Activated CD8-positive, alpha-beta T cell treated with anti-CD3 and anti-CD28 coated beads for 36 hours (primary cell): ENCODE results near the gene RAD51B. TPM values are rescaled to one million over a fixed set of nuclear protein-coding genes. Genes with fewer than 3 reads are reported as not detected.

ENCODE experiments used
- ATAC-seq: fragments of 200-7000 bp; cut with Tn5 transposase; one replicate; pipeline ENCODE4 v1.10.0; 2021; ENCODE audit warnings: mild to moderate bottlenecking, moderate library complexity
- CTCF ChIA-PET: fragments of 350-600 bp; sonication (Branson Sonifier 250); formaldehyde crosslinking; loops from one replicate; lab custom pipeline; 2021; ENCODE audit warnings: antibody characterized with exemption; lab: Charles Lee
- POLR2A ChIA-PET: fragments of 350-600 bp; sonication (Branson Sonifier 250); formaldehyde crosslinking; loops from one replicate; lab custom pipeline; 2021; ENCODE audit warnings: antibody characterized with exemption; lab: Charles Lee
- DNase-seq: peaks from one replicate; pipeline ENCODE4 v3.0.0-alpha.2; 2020
- H3K27ac Mint-ChIP-seq: one replicate; pipeline ENCODE4 v1.8.0; 2021; ENCODE audit warnings: mild to moderate bottlenecking, mixed read lengths
- H3K27me3 Mint-ChIP-seq: one replicate; pipeline ENCODE4 v1.8.0; 2021; ENCODE audit warnings: mixed read lengths
- H3K36me3 Mint-ChIP-seq: one replicate; pipeline ENCODE4 v1.8.0; 2021; ENCODE audit warnings: low read depth, mixed read lengths
- H3K4me1 Mint-ChIP-seq: one replicate; pipeline ENCODE4 v1.8.0; 2021; ENCODE audit warnings: low read depth, mixed read lengths
- H3K4me3 Mint-ChIP-seq: one replicate; pipeline ENCODE4 v1.8.0; 2021; ENCODE audit warnings: mild to moderate bottlenecking, moderate library complexity, mixed read lengths
- H3K9me3 Mint-ChIP-seq: one replicate; pipeline ENCODE4 v1.8.0; 2021; ENCODE audit warnings: mixed read lengths
- intact Hi-C: fragments of 100-400 bp; cut with micrococcal nuclease; formaldehyde crosslinking; loops from one replicate; pipeline ENCODE4 v1.10.0; 2022
- total RNA-seq, 2 experiments: library from RNA; stranded (reverse); gene quantifications; one replicate each; pipeline ENCODE4 v1.2.3, GENCODE V29; 2021
- TF ChIP-seq, protein P1 (sequence below): fragments of 200-600 bp; IDR thresholded peaks from one replicate; pipeline ENCODE4 v1.8.0; 2022; ENCODE audit warnings: antibody characterized with exemption, mild to moderate bottlenecking

The RAD51B gene
- total RNA-seq, 2 experiments from 2014 or later: 38.2 to 40.6 TPM

DNA sequence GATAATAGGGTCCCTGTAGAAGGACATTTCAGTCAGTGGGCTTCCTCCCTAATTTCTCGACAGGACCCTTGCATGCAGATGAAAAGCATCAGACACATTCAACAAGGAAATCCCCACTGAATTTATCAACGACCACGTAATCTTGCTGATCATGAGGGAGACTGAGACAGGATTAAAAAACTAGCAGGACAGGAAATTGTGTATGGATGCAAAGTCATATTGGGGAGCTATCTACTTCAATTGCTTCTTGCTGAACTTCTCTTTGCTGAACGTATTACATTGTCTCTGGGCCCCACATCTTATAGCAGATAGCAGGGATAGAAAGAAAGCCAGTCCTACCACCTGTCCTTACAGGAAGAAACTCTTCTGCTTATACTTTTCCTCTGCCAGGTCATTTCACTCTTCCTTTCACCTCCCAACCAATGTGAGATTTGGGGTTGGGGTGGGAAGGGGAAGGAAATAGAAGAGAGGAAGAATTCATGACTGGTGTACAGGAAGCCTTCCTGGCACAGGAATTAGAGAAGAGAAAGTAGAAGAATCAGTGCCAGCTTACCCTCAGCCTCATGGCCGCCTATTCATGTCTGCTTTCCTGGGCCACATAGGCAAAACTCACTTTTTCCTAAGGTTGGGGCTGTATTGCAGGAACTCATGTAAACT is 640.0 kb downstream of the RAD51B start:
- POLR2A ChIA-PET: interaction anchor here (0.9 kb wide), 1 partner anchor 357 kb away, joined by 3 read pairs; no protein-coding TSS in a partner anchor
- H3K4me3 Mint-ChIP-seq: no peak overlapping the region
- DNase-seq (no peak), ATAC-seq (no peak)
- H3K36me3 Mint-ChIP-seq: peaks cover 5% of the 10 kb centered on the region
- no peaks in the 10 kb centered on the region for H3K27me3 Mint-ChIP-seq
- H3K9me3 Mint-ChIP-seq: peaks cover 11% of the 10 kb centered on the region
- no peak overlapping the region for H3K27ac Mint-ChIP-seq
- intact Hi-C loops: no loop called here
- CTCF ChIA-PET: interaction anchor here (1.2 to 1.3 kb wide), 2 partner anchors 9 to 14 kb away, joined by 3 to 4 read pairs; no protein-coding TSS in a partner anchor
- TF ChIP-seq, protein P1, sequence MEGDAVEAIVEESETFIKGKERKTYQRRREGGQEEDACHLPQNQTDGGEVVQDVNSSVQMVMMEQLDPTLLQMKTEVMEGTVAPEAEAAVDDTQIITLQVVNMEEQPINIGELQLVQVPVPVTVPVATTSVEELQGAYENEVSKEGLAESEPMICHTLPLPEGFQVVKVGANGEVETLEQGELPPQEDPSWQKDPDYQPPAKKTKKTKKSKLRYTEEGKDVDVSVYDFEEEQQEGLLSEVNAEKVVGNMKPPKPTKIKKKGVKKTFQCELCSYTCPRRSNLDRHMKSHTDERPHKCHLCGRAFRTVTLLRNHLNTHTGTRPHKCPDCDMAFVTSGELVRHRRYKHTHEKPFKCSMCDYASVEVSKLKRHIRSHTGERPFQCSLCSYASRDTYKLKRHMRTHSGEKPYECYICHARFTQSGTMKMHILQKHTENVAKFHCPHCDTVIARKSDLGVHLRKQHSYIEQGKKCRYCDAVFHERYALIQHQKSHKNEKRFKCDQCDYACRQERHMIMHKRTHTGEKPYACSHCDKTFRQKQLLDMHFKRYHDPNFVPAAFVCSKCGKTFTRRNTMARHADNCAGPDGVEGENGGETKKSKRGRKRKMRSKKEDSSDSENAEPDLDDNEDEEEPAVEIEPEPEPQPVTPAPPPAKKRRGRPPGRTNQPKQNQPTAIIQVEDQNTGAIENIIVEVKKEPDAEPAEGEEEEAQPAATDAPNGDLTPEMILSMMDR: no peak
- peaks cover 5% of the 10 kb centered on the region for H3K4me1 Mint-ChIP-seq

DNA sequence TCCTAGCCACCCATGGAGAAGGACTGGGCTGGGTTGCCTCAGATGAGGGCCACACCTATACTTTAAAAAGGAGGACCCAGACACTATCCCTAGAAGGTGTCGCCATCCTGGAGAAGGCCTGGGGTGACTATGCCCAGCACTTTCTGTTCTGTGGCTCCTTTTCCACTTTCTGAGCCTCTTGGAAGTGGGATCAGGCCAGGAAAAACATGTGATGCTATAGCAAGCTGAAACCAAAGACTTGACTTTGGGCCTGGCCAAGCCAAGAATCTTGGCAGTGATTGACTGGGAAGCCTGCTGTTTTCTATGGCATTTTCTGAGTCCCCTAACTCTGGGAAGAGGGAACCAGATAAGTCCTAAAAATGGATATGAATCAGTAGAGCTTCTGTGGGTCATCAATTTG is 641.0 kb downstream of the RAD51B start:
- Mint-ChIP-seq H3K36me3 (no peaks in the 10 kb centered on the region), H3K27me3 (no peaks in the 10 kb centered on the region), H3K4me3 (no peak overlapping the region), H3K27ac (no peak overlapping the region), H3K4me1 (peaks cover 5% of the 10 kb centered on the region), H3K9me3 (peaks cover 4% of the 10 kb centered on the region)
- intact Hi-C loops: no loop called here
- no peak for DNase-seq
- CTCF ChIA-PET: interaction anchor here (1.1 to 2.0 kb wide), 2 partner anchors 11 to 23 kb away, joined by 5 to 6 read pairs; no protein-coding TSS in a partner anchor
- TF ChIP-seq, protein P1: no peak
- ATAC-seq: no peak
- POLR2A ChIA-PET: interaction anchor here (0.6 kb wide), 1 partner anchor 645 kb away, joined by 3 read pairs; no protein-coding TSS in a partner anchor

DNA sequence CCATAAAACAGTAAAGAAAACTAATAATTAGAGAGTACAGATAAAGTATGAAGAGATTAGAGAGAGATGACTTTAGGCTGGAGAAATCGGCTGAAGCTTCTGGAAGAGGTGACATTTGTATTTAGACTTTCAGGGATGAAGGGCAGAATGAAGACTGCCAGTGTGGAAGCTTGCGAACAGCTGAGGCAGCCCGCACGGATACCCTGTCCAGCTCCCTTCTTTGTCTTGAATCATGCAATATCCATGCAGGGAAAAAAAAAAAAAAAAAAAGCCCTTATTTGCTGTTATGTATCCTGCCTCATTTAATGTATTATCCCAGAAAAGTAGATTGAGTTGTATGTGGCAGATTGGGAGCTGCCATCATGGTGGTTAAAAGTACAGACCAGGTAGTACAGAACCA is 641.5 kb downstream of the RAD51B start:
- intact Hi-C loops: no loop called here
- TF ChIP-seq, protein P1: no peak
- H3K36me3 Mint-ChIP-seq: no peaks in the 10 kb centered on the region
- H3K9me3 Mint-ChIP-seq: no peaks in the 10 kb centered on the region
- no peak overlapping the region for H3K4me3 Mint-ChIP-seq
- ATAC-seq (no peak), DNase-seq (no peak)
- no peaks in the 10 kb centered on the region for H3K27me3 Mint-ChIP-seq
- H3K4me1 Mint-ChIP-seq: peaks cover 5% of the 10 kb centered on the region
- H3K27ac Mint-ChIP-seq: no peak overlapping the region
- ChIA-PET POLR2A (interaction anchor here (0.6 kb wide), 1 partner anchor 646 kb away, joined by 3 read pairs; no protein-coding TSS in a partner anchor), CTCF (interaction anchor here (1.1 to 2.0 kb wide), 2 partner anchors 11 to 22 kb away, joined by 5 to 6 read pairs; no protein-coding TSS in a partner anchor)

DNA sequence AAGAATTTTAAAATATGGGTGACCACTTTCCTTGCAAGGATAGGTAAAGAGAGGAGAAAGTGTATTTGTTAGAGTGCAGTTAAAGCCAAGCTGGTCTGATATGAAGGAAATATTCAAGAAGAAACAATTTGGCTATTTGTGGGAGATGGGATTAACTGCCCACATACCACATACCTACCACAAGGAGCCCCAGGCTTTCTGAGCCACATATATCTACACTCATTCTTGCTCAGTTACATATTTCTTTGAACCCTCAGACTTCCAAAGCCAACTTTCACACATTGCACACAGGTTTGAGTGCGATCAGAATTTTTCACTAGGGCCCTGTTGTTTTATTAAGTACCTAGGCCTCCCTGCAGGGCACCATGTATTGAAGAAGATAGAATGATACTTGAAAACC is 643.1 kb downstream of the RAD51B start:
- Mint-ChIP-seq H3K36me3 (no peaks in the 10 kb centered on the region), H3K4me3 (no peak overlapping the region), H3K27ac (no peak overlapping the region), H3K9me3 (no peaks in the 10 kb centered on the region), H3K4me1 (peaks cover 5% of the 10 kb centered on the region), H3K27me3 (no peaks in the 10 kb centered on the region)
- DNase-seq (no peak), ATAC-seq (no peak)
- CTCF ChIA-PET: no interaction called here
- TF ChIP-seq, protein P1: no peak
- intact Hi-C loops: no loop called here
- POLR2A ChIA-PET: no interaction called here

DNA sequence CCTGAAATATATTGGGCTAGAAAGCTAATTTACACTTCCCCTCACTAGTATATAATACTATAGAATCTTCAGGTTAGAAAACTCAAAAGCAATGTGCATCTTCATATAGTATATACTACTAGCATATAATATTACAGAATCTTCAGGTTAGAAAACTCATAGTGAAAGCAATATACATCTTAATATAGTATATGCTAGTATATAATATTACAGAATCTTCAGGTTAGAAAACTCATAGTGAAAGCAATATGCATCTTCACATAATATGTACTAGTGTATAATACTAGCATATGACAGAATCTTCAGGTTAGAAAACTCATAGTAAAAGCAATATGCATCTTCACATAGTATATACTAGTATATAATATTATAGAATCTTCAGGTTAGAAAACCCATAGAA is 643.7 kb downstream of the RAD51B start:
- DNase-seq (no peak), ATAC-seq (no peak)
- CTCF ChIA-PET: no interaction called here

More for the DNA sequence above, 643.7 kb downstream of the RAD51B start:
- H3K36me3 Mint-ChIP-seq: no peaks in the 10 kb centered on the region
- TF ChIP-seq, protein P1: no peak
- H3K27me3 Mint-ChIP-seq: no peaks in the 10 kb centered on the region
- no peak overlapping the region for H3K27ac Mint-ChIP-seq
- intact Hi-C loops: no loop called here
- no peak overlapping the region for H3K4me3 Mint-ChIP-seq
- H3K4me1 Mint-ChIP-seq: peaks cover 9% of the 10 kb centered on the region
- POLR2A ChIA-PET: no interaction called here
- no peaks in the 10 kb centered on the region for H3K9me3 Mint-ChIP-seq
